Stimulated activated CD4-positive, alpha-beta T cell treated with anti-CD3 and anti-CD28 coated beads, Interleukin-1b, Interleukin-23, amount 100 ng/mL, for 48 hours (primary cell): ENCODE measurements around the gene NPEPPS.
"Not testable (repeated sequence)": the region's sequence is repeated elsewhere in the genome, so short reads cannot be mapped to it uniquely, and the experiment has no call there.

Experiments used
- DNase-seq: peaks from one replicate; pipeline ENCODE4 v3.0.0-alpha.2; 2020

NPEPPS gene

GRCh38 chr17:47562406-47562705 is 31.4 kb downstream of the NPEPPS start:
- not testable (repeated sequence) for DNase-seq

DNA sequence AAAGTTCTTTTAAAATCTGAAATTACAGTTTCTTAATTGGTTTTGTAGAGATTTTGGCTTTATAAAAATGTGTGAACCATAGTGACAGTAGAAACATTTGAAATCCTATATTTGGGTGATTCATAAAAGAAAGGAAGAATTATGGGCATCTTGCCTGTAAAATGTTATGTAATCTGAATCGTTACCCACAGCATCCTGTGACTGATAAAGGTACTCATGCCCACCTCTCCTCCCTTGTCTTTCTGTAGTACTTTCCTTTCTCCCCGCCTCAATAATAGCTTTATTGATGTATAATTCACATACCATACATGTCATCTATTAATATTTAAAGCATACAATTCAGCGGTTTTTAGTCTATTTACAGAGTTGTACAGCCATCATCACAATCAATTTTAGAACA is 36.4 kb downstream of the NPEPPS start:
- DNase-seq = not testable (repeated sequence)

DNA sequence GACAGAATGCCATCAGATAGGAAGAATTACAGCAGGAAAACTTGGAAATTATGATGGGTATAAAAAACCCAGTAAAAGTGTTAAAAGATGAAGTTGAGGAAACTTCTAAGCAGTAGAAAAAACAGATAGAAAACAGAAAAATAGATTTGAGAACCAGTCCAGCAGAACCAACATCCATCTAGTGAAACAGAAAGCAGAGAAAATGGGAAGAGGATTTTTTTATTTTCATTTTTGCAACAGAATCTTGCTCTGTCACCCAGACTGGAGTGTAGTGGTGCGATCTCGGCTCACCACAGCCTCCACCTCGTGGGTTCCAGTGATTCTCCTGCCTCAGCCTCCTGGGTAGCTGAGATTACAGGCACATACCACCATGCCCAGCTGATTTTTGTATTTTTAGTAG is 41.7 kb downstream of the NPEPPS start:
- DNase-seq = not testable (repeated sequence)

DNA sequence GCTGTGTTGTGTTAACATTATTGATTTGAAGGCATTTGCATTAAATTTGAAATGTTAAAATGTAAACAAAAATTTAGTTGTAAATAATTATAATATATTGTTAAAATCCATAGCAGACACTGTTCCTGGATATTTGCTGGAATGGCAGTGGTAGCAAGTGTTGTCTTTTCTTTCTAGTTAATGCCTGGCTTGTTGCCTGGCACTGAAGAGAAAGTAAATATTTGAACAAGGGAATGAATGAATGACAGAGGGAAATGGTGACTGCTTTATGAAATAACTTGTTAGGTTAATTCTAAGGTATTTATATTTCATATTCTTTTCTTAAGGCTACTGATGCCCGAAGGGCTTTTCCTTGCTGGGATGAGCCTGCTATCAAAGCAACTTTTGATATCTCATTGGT is 51.5 kb downstream of the NPEPPS start:
- DNase-seq = not testable (repeated sequence)

DNA sequence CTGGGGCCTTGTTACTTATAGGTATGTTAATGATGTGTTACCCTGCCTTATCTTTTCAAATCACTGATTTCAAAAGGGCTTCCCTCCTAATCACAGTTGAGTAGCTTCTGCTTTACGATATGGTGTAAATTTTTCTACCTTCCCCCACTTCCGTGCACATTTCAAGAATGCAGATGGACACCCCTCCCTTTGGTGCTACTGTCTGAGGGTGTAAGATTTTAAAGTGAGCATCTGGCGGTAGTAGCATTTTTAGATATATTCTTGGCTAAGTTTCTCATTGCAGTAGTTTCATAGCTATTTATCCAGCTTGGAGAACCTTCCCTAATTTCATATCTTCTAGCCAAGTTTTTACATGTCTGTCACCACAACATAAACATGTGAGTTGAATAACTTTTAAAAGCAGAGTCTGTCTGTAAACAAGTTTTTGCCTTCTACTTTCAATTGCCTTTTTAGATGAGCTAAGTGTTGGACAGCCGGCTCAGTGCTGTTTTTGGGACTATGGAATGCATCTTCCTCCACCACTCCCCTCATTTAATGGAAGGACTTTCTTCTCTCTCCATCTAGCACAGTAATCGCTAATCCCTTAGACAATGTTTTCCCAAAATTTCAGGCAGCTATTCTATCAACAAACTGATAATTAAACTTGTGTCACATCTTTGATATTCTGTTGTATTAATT is 55.6 kb downstream of the NPEPPS start:
- DNase-seq = not testable (repeated sequence)

DNA sequence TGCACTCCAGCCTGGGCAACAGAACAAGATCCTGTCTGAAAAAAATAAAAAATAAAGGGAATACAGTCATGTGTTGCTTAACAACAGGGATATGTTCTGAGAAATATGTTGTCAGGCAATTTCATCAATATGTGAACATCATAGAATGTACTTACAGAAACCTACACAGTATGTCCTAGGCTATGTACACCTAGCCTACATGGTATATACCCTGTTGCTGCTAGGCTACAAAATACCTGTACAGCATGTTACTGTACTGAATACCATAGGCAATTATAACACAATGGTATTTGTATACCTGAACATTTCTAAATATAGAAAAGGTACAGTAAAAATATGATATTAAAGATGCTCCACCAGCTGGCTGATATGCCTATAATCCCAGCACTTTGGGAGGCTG is 62.6 kb downstream of the NPEPPS start:
- DNase-seq = not testable (repeated sequence)

DNA sequence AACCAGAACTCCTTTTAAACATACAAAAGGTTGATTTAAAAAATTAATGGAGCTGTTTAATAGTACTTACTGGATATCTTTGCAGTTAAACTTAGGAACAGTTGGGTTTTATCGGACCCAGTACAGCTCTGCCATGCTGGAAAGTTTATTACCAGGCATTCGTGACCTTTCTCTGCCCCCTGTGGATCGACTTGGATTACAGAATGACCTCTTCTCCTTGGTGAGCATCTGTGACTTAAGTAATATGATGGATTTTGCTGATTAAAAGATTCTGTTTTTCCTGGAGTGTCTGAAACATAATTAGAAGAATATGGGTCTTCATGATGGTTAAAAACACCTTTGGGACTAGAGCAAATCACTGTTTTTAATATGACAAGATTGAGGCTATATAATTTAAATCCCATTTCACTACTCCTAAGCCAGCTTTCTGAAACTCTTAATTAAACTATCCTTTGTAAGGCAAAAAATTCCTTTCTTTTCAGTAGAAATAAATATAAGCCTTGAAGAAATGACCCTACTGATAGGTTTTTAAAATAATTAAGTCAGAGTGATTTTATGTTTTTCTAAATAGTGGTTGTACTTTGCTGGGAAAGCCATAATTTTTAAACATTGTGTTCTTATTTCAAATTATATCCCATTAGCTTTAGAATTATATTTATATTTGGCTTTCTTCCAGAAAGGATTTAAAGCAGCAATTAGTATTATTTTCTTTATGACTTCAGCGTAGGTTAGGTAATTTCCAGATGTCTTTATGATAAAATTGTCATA is 73.1 kb downstream of the NPEPPS start:
- no peak for DNase-seq

DNA sequence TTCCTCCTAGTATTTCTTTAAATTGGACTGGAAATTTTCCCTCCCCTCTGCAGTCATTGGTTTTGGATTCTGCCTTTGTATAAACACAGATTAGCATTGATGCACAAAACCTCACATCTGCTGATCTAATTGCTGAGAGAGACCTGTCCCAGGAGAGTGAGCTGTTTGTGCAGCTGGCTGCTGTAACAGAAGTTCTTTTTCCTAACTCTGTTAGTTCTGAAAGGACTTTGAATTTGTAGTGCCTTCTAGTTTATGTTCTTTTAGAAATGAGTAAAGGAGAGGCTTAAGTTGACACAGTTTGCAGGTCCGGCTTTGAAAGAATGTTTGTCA is 73.7 kb downstream of the NPEPPS start:
- DNase-seq = no peak

GRCh38 chr17:47605011-47605410 is 74.1 kb downstream of the NPEPPS start:
- no peak for DNase-seq

DNA sequence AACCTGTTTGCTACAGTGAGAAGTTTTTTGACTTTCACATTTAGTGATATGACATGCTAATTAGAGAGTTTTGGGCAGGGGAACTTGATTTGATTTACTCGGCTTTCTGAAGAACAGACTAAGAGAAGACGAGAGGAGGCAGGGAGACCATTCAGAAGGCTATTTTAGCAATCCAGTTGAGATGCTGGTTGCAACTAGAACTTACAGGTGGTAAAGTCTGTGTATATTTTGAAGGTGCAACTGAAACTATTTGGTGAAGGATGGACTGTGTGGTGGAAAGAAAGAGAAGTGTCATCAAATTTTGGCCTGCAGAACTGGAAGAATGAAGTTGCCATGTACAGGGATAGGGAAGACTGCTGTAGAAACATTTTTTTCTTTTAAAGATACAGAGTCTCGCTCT is 76.6 kb downstream of the NPEPPS start:
- no peak for DNase-seq

DNA sequence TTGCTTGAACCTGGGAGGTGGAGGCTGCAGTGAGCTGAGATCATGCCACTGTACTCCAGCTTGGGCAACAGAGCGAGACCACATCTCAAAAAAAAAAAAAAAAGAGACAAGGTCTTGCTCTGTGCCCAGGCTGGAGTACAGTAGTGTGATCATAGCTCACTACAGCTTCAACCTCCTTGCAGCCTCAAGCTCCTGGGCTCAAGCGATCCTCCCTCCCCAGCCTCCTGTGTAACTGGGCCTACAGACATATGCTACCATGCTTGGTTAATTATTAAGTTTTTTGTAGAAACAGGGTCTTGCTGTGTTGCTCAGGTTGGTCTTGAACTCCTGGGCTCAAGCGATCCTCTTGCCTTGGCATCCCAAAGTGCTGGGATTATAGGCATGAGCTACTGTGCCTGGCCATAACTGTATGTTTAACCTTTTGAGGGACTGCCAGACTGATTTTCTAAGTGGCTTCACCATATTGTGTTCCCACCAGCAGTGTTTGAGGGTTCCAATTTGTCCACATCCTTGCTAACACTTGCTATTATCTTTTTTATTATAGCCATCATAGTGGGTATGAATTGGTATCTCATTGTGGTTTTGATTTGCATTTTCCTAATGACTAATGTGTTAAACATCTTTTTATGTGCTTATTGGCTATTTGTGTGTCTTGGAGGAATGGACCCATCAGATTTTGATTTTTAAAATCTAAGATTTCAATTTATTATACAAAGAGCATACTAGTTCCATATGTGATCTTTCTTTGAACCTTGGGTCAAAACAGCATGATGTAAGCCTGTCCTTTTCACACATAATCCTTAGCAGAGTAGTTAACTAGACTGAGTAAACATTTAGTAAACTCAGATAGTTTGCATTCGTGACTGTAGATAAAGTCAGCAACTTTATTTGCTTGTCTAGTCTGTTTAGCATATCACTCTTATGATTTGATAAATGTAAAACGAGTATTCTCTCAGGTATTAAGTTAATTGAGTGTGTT is 80.8 kb downstream of the NPEPPS start:
- DNase-seq = no peak

DNA sequence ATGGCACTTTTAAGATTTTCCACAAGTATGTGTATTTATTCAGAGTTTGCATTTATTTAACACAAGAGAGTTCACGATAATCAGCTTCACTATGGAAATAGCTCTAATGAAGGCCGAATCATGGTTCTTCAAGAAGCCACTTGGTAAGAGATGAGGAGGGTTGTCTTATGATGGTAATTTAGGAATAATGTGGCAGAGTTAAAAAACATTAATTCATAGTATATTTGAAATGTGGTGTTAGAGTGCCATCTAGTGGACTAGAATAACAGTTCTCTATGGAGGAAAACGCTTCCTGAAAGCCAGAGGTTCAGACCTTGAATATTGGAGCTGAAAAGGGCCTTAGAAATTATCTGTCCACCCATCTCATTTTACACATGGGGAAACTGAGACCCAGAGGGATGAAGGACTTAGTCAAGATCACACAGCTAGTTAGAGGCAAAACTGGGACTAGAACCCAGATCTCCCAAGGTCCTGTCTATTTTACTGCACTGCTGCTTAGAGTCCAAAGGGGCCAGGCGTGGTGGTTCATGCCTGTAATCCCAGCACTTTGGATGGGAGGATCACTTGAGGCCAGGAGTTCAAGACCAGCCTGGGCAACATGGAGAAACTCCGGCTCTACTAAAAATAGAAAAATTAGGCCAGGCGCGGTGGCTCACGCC is 85.0 kb downstream of the NPEPPS start:
- no peak for DNase-seq

DNA sequence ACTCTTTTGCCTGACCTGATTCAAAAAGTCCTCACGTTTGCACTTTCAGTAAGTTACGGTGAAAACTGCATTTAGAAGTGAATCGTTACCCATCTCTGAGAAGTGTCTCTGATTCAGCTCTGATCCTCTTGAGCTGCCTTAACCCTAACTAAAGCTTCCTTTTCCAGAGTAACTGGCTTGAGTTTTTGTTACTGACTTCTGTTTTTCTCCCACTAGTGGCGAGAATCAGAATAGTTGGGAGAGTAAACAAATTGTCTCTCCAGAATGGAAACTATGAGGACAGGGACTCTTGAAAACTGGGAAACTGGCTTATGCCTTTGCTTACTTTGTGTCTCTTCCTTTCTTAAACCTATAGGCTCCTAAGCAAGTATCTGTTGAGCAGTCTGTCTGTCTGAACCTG is 87.5 kb downstream of the NPEPPS start:
- DNase-seq = no peak

DNA sequence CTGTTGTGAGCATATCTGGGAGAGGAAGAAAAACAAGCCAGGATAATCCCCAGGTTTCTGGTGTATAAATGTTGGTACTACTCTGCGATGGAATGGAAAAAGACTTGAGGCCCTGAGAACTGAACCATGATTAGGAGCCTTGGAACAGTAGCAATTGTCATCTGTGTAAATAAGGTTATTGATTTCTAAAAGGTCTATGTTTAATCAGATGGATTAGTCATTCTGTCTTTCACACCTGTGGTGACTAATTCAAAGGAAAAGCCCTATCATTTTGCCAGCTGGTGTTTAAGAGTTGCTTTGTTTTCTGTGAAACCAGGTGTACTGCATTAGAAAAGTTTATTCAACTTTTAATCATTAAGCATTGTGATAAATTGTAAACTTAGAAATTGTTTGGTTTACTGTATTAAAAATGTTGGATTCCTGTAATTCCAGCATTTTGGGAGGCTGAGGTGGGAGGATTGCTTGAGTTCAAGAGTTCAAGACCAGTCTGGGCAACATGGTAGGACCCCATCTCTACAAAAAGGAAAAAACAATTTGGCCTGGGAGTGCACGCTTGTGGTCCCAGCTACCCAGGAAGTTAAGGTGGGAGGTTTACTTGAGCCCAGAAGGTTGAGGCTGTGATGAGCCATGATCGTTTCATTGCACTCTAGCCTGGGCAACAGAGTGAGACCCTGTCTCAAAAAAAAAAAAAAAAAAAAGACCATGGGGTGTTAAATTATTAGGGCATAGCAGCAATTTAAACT is 89.8 kb downstream of the NPEPPS start:
- no peak for DNase-seq

DNA sequence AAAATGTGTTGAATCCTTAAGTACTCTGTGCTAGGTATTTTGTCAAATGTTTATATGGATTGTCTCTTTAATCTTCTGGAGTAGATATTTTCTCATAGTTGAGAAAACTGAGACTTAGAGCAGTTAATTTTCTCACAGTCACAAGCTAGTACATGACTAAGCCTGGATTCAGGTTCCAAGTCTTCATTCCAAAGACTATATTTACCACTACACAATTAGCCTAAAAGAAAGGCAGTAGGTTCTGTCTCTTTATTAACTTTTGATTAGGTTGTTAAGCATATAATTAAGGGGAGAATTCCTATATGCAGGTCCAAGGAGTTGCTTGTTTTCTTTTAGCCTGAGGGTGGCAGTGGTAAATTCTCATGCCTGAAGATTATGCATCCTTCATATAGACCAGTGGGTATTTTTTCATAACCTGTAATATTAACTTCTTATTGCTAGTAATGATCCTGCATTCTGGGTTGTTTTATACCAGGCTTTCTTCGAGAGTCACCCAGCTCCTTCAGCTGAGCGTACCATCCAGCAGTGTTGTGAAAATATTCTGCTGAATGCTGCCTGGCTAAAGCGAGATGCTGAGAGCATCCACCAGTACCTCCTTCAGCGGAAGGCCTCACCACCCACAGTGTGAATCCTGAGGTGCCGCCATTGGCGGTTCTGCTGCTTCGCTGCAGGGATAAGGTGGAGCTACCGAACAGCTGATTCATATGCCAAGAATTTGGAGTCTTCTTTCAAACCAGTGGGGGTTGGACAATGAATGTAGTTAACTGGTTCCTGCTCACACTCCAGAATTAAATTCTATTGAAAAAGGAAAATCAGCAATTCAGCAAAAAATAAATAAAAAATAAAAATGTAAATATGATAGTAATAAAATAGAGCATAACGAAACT is 90.6 kb downstream of the NPEPPS start:
- no peak for DNase-seq

DNA sequence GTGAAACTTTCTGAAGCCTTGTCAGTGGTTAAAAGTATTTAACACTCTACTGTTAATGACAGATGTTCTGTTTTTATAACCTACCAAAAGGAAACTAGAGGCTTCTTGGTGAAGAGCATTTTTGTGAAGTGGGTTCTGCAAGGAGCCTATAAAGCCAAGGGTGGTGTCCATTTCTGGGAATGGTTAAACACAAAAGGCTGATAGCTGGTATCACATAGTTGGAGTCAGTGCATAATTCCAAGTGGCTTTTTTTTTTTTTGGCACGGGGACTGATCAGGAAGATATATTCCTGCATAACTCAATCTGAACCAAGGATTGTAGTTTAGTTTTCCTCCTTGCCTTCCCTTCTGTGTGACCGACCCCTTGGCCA is 91.3 kb downstream of the NPEPPS start:
- no peak for DNase-seq

- DNase-seq = no peak
Measured at GRCh38 chr17:47624727-47625068, 93.8 kb downstream of the NPEPPS start.

DNA sequence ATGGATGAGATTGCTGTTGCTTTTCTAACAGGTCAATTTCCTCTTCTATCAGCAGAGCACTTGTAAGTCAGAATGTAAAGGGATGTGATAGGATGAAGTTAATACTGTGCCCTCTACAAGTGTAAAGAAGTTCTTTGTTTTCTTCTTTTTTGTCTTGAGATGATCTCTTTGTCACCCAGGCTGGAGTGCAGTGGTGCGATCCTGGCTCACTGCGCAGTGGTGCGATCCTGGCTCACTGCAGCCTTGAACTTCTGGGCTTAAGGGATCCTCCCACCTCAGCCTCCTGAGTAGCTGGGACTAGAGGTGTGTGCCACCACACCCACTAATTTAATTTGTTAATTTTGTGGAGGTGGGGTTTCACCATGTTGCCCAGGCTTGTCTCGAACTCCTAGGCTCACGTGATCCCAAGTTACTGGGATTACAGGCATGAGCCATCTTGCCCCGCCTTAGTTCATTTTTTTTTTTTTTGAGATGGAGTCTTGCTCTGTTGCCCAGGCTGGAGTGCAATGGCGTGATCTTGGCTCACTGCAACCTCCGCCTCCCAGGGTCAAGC is 97.2 kb downstream of the NPEPPS start:
- DNase-seq = no peak

DNA sequence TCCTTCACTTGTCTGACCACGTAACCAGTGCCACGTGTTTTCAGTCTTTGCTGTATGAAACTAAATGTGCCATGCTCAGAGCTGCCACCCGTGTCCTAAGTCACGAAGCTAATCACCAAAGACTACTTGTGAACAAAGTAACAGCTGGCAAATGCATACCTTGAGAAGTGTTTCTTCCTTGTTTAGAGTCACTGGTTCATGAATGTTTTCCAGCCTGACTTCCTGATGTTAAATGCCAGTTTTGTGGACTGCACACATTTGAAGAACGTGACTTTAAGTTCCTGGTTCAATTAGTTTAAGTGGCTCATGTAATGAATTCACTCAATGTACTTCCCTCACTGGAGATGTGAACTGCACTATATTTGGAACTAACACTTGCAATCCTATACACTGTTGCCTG is 98.9 kb downstream of the NPEPPS start:
- DNase-seq = no peak

- no peak for DNase-seq
Measured at GRCh38 chr17:47630614-47631013, 99.7 kb downstream of the NPEPPS start.

DNA sequence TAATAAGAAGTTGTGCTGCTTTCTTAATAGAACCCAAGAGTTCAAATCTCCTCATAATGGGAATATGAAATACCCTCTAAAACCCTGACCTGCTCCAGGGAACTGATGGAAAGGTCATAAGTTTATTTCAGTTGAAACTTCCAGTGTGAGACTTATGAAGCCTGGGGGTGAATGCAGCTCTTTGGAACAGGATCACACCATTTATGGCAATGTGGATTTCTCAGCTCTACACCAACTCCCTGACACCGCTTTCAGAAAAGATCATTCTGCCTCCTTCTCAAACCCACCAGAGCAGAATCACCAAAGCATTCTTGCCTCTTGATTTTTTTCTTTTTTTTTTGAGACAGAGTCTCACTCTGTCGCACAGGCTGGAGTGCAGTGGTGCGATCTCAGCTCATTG is 102.1 kb downstream of the NPEPPS start:
- no peak for DNase-seq
